LNCaP clone FGC (cell line): Measurements from ENCODE around the gene COL6A5.

Source experiments
- DNase-seq: peaks from one replicate; pipeline ENCODE4 v3.0.0-alpha.2; 2011; ENCODE audit warnings: low read depth
- H3K4me3 ChIP-seq: 2 replicates; pipeline ENCODE4 v1.5.1; 2011; ENCODE audit warnings: mild to moderate bottlenecking, low read depth, low read length, control low read depth
- CTCF ChIP-seq: IDR thresholded peaks from 2 replicates; pipeline ENCODE4 v1.5.1; 2012; ENCODE audit warnings: mild to moderate bottlenecking; ENCODE audit not compliant: control insufficient read depth, insufficient read depth; ENCODE audit errors: extremely low read depth

COL6A5 gene

DNA sequence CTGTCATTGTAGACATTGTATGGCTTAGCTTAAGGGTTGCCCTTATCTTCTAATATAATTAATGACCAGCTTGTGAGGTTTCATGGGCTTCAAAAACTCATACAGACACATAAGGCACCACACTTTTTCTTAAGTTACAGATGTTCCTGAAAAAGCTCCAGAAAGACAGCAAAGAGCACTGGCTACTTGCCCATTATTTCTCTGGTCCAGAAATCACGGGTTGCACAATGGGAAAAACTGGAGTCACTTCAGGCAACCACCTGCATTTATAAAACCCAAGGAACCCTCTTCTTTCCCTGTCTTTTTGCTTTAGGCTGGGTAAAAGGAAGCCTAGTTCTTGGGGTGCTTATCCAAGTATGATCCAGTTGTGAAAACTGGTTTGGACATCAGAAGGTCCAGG, 169.2 kb downstream of the COL6A5 start:
- DNase-seq, result no peak
- H3K4me3 ChIP-seq, result no peak overlapping the region
- no peak for TF ChIP-seq CTCF

GRCh38 chr3:130515755-130516154, 170.3 kb downstream of the COL6A5 start:
- TF ChIP-seq CTCF, result no peak
- no peak for DNase-seq
- H3K4me3 ChIP-seq, result no peak overlapping the region

DNA sequence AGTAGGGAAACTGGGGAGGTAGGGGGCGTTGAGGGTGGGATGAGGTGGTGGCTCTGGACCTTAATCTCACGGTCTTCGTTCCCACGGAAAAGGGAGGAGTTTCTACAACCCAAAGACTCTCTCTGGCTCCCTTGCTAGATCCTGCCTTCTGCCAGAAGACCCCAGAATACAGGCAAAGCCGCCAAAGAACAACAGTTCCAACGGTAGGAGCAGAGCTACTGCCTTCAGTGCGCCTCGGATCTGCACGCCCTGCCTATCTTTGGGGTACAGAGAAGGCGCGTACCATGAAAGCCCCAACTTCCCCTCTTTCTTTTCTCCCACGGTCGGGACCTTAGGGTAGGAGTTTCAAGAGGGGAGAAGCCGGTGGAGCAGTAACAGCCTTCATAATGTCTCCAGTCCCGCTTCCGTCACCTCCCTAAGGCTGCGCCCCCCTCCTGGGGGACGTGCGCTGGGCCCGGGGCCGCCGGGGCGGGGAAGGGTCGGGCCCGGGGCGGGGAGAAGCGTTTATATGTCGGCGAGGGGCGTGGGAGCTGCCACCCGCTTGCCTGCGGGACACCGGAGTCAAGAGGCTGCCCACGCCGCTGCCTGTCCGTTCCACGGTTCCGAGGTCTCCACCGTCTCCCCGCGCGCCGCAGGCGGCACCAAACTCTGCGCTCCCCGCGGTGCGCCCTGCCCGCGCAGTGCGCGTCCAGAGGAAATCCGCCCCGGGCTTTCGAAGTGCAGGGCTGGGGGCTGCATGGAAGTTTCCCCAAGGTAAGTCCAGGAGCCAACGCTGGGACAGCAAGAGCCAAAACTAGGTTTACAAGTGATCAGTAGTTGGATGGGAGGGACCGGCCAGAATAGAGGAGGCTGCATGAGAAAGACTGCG, 171.4 kb downstream of the COL6A5 start, which contains the start of gene COL6A6:
Gene COL6A6, plus strand, starts transcription at position 533 of the 868 bp plus-strand sequence. CDS start 43,188 bp downstream, outside the sequence.
- no peak for TF ChIP-seq CTCF
- H3K4me3 ChIP-seq, result no peak within 1 kb of the TSS
- no peak for DNase-seq

GRCh38 chr3:130517602-130518001, 172.1 kb downstream of the COL6A5 start:
- H3K4me3 ChIP-seq, result no peak overlapping the region
- DNase-seq, result no peak

GRCh38 chr3:130519754-130520153, 174.3 kb downstream of the COL6A5 start:
- DNase-seq, result no peak
- no peak for TF ChIP-seq CTCF
- no peak overlapping the region for H3K4me3 ChIP-seq

More at GRCh38 chr3:130517602-130518001, 172.1 kb downstream of the COL6A5 start:
- TF ChIP-seq CTCF, result no peak

DNA sequence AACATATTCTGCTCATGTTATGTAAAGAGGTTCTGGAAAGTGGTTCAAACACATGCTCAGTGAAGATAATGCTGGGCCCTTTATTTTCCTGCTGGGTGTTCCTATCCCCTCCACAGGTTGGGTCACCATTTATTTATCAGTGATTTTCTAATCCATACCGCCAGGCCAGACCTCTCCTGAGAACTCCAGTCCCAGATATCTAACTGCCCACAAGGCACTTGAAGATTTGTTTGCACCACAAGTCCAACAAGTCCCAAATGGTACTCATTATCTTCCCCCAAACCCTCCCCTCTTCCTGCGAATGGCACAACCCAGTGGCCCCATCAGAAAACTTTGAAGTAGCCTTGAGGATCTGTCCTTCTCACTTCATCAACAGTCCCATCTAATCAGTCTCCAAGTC, 176.9 kb downstream of the COL6A5 start:
- no peak for DNase-seq
- TF ChIP-seq CTCF, result no peak
- H3K4me3 ChIP-seq, result no peak overlapping the region
